Breast epithelium (tissue), 4 donors: Measurements from ENCODE around the gene NOP10. TPM values are rescaled to one million over a fixed set of nuclear protein-coding genes. Genes with fewer than 3 reads are reported as not detected.

Experiments used
- DNase-seq, 2 donors: peaks; one replicate each; pipeline ENCODE4 v3.0.0-alpha.2; 2019; ENCODE audit warnings: low spot score in 2 of 2
- H3K27ac ChIP-seq, 2 donors: fragments of 200-600 bp; sonication (generic) in 1 of 2; one replicate each; pipeline ENCODE4 v1.5.1; 2016 to 2019; ENCODE audit warnings: mild to moderate bottlenecking in 1 of 2
- H3K27me3 ChIP-seq, 2 donors: fragments of 200-600 bp; sonication (generic) in 1 of 2; one replicate each; pipeline versions ENCODE4 v1.5.1 to v1.6.0; 2017 to 2019; ENCODE audit warnings: control low read depth in 1 of 2, mild to moderate bottlenecking in 1 of 2
- H3K36me3 ChIP-seq: fragments of 200-600 bp; one replicate; pipeline ENCODE4 v1.5.1; 2019
- H3K4me1 ChIP-seq, 2 donors: fragments of 200-600 bp; sonication (generic); one replicate each; pipeline ENCODE4 v1.5.1; 2016 to 2019; ENCODE audit warnings: control low read depth in 1 of 2
- H3K4me3 ChIP-seq, 3 donors: fragments of 200-600 bp; sonication (generic); 1 replicate in 2 of 3; 2 replicates in 1 of 3; pipeline ENCODE4 v1.5.1; 2016 to 2019; ENCODE audit warnings: mild to moderate bottlenecking in 3 of 3, moderate library complexity in 2 of 3
- H3K9me3 ChIP-seq, 2 donors: fragments of 200-600 bp; sonication (generic) in 1 of 2; one replicate each; pipeline ENCODE4 v1.5.1; 2016 to 2019; ENCODE audit warnings: control low read depth in 1 of 2
- CTCF ChIP-seq, 3 donors: fragments of 450-650 bp; IDR thresholded peaks; one replicate each; pipeline ENCODE4 v1.5.1; 2016 to 2017; ENCODE audit warnings: antibody characterized with exemption in 3 of 3, mild to moderate bottlenecking in 3 of 3, moderate library complexity in 3 of 3
- POLR2A ChIP-seq: fragments of 450-650 bp; IDR thresholded peaks from one replicate; pipeline ENCODE4 v1.6.1; 2016; ENCODE audit warnings: antibody characterized with exemption, mild to moderate bottlenecking, moderate library complexity
- POLR2AphosphoS5 ChIP-seq, 3 donors: sonication (generic); formaldehyde crosslinking; IDR thresholded peaks; one replicate each; pipeline ENCODE4 v1.6.1; 2017; ENCODE audit warnings: antibody characterized with exemption in 3 of 3
- intact Hi-C: fragments of 100-400 bp; cut with DNase I; formaldehyde crosslinking; loops from one replicate; pipeline ENCODE4 v1.15.1; 2023; ENCODE audit warnings: low total_unique reads
- total RNA-seq, 3 donors: library from RNA; depleted of rRNA; stranded (reverse); fragments of >200 nt; gene quantifications; one replicate each; pipeline ENCODE4 v1.1.0, GENCODE V29; 2016

NOP10 gene
- total RNA-seq, 3 donors from 2014 or later = 108 to 135 (median 130) TPM

- Histone ChIP-seq H3K4me3 (peak overlapping the region; percentile 75 to 87 (median 83)), H3K9me3 (no peaks in the 10 kb centered on the region), H3K4me1 (peaks cover 0 to 4% of the 10 kb centered on the region in 2 donors), H3K27me3 (no peaks in the 10 kb centered on the region), H3K36me3 (no peaks in the 10 kb centered on the region), H3K27ac (peak overlapping the region; percentile 3 to 92)
- intact Hi-C loops = no loop called here
- TF ChIP-seq POLR2A (no peak), POLR2AphosphoS5 (IDR thresholded peaks at IDR 0.05) (no peak), CTCF (IDR thresholded peaks at IDR 0.05) (no peak)
- DNase-seq = no peak
These were observed 23.5 kb upstream of the NOP10 start for GRCh38 chr15:34366271-34367065.

- H3K4me1 ChIP-seq = peaks cover 0 to 4% of the 10 kb centered on the region in 2 donors
- no peaks in the 10 kb centered on the region for H3K9me3 ChIP-seq
- no peak for DNase-seq
- no peaks in the 10 kb centered on the region for H3K27me3 ChIP-seq
- H3K36me3 ChIP-seq = no peaks in the 10 kb centered on the region
- H3K4me3 ChIP-seq = peak overlapping the region; percentile 75 to 87 (median 83)
- H3K27ac ChIP-seq = peak overlapping the region; percentile 3 to 92
- intact Hi-C loops = no loop called here
- no peak for TF ChIP-seq POLR2A
- TF ChIP-seq CTCF (IDR thresholded peaks at IDR 0.05) = no peak
- no peak for TF ChIP-seq POLR2AphosphoS5 (IDR thresholded peaks at IDR 0.05)
These were observed 22.9 kb upstream of the NOP10 start for GRCh38 chr15:34365836-34366235.

- no peak for DNase-seq
- Histone ChIP-seq H3K4me1 (peaks cover 0 to 4% of the 10 kb centered on the region in 2 donors), H3K36me3 (no peaks in the 10 kb centered on the region), H3K27ac (peak overlapping the region; percentile 3 to 92), H3K9me3 (no peaks in the 10 kb centered on the region), H3K4me3 (peak overlapping the region in 2 of 3 donors; percentile 75 to 87), H3K27me3 (no peaks in the 10 kb centered on the region)
- intact Hi-C loops = no loop called here
- no peak for TF ChIP-seq CTCF (IDR thresholded peaks at IDR 0.05)
- TF ChIP-seq POLR2A = no peak
These were observed 22.3 kb upstream of the NOP10 start for GRCh38 chr15:34365091-34365825.

- no peak overlapping the region for H3K4me3 ChIP-seq
- intact Hi-C loops = no loop called here
These were observed 21.1 kb upstream of the NOP10 start for GRCh38 chr15:34364041-34364440.

More at GRCh38 chr15:34364041-34364440, 21.1 kb upstream of the NOP10 start:
- TF ChIP-seq POLR2A = no peak
- TF ChIP-seq POLR2AphosphoS5 (IDR thresholded peaks at IDR 0.05) = no peak
- TF ChIP-seq CTCF (IDR thresholded peaks at IDR 0.05) = no peak
- DNase-seq = no peak
- H3K9me3 ChIP-seq = no peaks in the 10 kb centered on the region
- no peak overlapping the region for H3K27ac ChIP-seq
- peaks cover 0 to 4% of the 10 kb centered on the region in 2 donors for H3K4me1 ChIP-seq
- H3K27me3 ChIP-seq = no peaks in the 10 kb centered on the region
- no peaks in the 10 kb centered on the region for H3K36me3 ChIP-seq
